Activated CD8-positive, alpha-beta T cell treated with anti-CD3 and anti-CD28 coated beads for 36 hours (primary cell): ENCODE results near the gene DCXR. TPM values are rescaled to one million over a fixed set of nuclear protein-coding genes. Genes with fewer than 3 reads are reported as not detected.

Experiments
- ATAC-seq: fragments of 200-7000 bp; cut with Tn5 transposase; one replicate; pipeline ENCODE4 v1.10.0; 2021; ENCODE audit warnings: mild to moderate bottlenecking, moderate library complexity
- CTCF ChIA-PET: fragments of 350-600 bp; sonication (Branson Sonifier 250); formaldehyde crosslinking; loops from one replicate; lab custom pipeline; 2021; ENCODE audit warnings: antibody characterized with exemption; lab: Charles Lee
- POLR2A ChIA-PET: fragments of 350-600 bp; sonication (Branson Sonifier 250); formaldehyde crosslinking; loops from one replicate; lab custom pipeline; 2021; ENCODE audit warnings: antibody characterized with exemption; lab: Charles Lee
- DNase-seq: peaks from one replicate; pipeline ENCODE4 v3.0.0-alpha.2; 2020
- H3K27ac Mint-ChIP-seq: one replicate; pipeline ENCODE4 v1.8.0; 2021; ENCODE audit warnings: mild to moderate bottlenecking, mixed read lengths
- H3K27me3 Mint-ChIP-seq: one replicate; pipeline ENCODE4 v1.8.0; 2021; ENCODE audit warnings: mixed read lengths
- H3K36me3 Mint-ChIP-seq: one replicate; pipeline ENCODE4 v1.8.0; 2021; ENCODE audit warnings: low read depth, mixed read lengths
- H3K4me1 Mint-ChIP-seq: one replicate; pipeline ENCODE4 v1.8.0; 2021; ENCODE audit warnings: low read depth, mixed read lengths
- H3K4me3 Mint-ChIP-seq: one replicate; pipeline ENCODE4 v1.8.0; 2021; ENCODE audit warnings: mild to moderate bottlenecking, moderate library complexity, mixed read lengths
- H3K9me3 Mint-ChIP-seq: one replicate; pipeline ENCODE4 v1.8.0; 2021; ENCODE audit warnings: mixed read lengths
- intact Hi-C: fragments of 100-400 bp; cut with micrococcal nuclease; formaldehyde crosslinking; loops from one replicate; pipeline ENCODE4 v1.10.0; 2022
- total RNA-seq, 2 experiments: library from RNA; stranded (reverse); gene quantifications; one replicate each; pipeline ENCODE4 v1.2.3, GENCODE V29; 2021
- TF ChIP-seq, protein P1 (sequence below): fragments of 200-600 bp; IDR thresholded peaks from one replicate; pipeline ENCODE4 v1.8.0; 2022; ENCODE audit warnings: antibody characterized with exemption, mild to moderate bottlenecking

Gene DCXR
- total RNA-seq, 2 experiments from 2014 or later = 99.2 to 101 TPM

DNA sequence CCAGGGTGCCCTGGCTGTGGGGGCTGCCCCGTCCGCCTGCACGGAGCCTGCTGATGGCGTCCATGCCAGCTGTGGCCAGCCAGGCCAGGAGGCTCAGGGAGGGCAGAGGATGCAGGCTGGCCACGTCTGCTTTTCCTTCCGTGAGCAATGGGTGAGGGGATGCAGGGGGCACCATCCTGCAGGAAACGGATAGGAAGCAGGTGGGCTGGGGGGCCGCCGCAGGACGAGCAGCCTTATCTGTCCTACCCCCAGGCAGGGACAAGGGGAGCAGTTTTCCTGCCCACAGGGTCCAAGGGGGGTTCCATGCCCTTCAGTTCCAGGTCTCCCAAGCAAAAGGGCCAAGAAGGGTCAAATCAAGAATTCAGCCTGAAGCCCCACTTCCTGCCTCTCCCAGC lies 21.4 kb upstream of the DCXR start:
- CTCF ChIA-PET = interaction anchor here (2.2 kb wide), 1 partner anchor 29 kb away, joined by 5 read pairs; no protein-coding TSS in a partner anchor
- H3K4me1 Mint-ChIP-seq = peaks cover 3% of the 10 kb centered on the region
- DNase-seq = no peak
- POLR2A ChIA-PET = interaction anchor here (0.7 to 1.9 kb wide), 5 partner anchors 10 to 166 kb away, joined by 3 to 4 read pairs (median 3); partner anchors contain the start of gene FASN
- H3K27me3 Mint-ChIP-seq = no peaks in the 10 kb centered on the region
- TF ChIP-seq, protein P1, sequence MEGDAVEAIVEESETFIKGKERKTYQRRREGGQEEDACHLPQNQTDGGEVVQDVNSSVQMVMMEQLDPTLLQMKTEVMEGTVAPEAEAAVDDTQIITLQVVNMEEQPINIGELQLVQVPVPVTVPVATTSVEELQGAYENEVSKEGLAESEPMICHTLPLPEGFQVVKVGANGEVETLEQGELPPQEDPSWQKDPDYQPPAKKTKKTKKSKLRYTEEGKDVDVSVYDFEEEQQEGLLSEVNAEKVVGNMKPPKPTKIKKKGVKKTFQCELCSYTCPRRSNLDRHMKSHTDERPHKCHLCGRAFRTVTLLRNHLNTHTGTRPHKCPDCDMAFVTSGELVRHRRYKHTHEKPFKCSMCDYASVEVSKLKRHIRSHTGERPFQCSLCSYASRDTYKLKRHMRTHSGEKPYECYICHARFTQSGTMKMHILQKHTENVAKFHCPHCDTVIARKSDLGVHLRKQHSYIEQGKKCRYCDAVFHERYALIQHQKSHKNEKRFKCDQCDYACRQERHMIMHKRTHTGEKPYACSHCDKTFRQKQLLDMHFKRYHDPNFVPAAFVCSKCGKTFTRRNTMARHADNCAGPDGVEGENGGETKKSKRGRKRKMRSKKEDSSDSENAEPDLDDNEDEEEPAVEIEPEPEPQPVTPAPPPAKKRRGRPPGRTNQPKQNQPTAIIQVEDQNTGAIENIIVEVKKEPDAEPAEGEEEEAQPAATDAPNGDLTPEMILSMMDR = no peak
- no peaks in the 10 kb centered on the region for H3K9me3 Mint-ChIP-seq
- intact Hi-C loops = no loop called here
- H3K27ac Mint-ChIP-seq = no peak overlapping the region
- no peak for ATAC-seq
- peaks cover 3% of the 10 kb centered on the region for H3K36me3 Mint-ChIP-seq
- H3K4me3 Mint-ChIP-seq = no peak overlapping the region

DNA sequence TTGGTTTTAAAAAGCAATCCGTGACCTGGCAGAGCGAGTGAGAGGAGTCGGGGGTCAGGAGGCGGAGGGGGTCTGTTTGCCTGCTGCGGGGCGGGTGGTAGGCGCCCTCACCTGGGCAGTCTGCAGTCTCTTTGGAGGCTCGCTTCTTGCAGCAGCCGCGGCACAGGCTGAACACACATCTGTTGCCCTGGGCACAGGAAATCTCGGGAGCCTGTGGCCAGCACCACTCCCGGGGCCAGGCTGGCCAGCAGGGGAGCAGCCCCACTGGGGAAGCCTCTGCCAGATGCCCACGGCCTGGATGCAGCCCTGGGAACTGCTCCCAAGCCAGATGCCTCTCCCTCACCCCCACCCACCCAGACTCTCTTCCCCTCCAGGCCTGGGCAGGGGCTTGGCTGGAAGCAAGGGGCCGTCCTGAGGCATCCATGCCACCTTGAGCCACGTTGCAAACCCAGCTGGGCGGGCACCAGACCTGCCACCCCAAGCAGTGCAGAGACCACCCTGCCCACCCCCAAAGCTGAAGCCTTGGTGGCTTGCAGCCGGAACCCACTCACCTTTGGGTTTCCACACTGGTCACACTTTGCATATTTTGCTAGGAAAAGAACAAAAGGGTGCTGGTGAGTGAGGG lies 20.8 kb upstream of the DCXR start:
- no peak overlapping the region for H3K27ac Mint-ChIP-seq
- ATAC-seq = no peak
- intact Hi-C loops = no loop called here
- H3K4me3 Mint-ChIP-seq = no peak overlapping the region
- TF ChIP-seq, protein P1 = no peak
- CTCF ChIA-PET = no interaction called here
- DNase-seq = no peak
- POLR2A ChIA-PET = interaction anchor here (0.7 to 0.9 kb wide), 2 partner anchors 29 to 166 kb away, joined by 3 read pairs; no protein-coding TSS in a partner anchor
- no peaks in the 10 kb centered on the region for H3K9me3 Mint-ChIP-seq
- H3K36me3 Mint-ChIP-seq = peaks cover 3% of the 10 kb centered on the region
- H3K4me1 Mint-ChIP-seq = peaks cover 5% of the 10 kb centered on the region
- H3K27me3 Mint-ChIP-seq = no peaks in the 10 kb centered on the region

DNA sequence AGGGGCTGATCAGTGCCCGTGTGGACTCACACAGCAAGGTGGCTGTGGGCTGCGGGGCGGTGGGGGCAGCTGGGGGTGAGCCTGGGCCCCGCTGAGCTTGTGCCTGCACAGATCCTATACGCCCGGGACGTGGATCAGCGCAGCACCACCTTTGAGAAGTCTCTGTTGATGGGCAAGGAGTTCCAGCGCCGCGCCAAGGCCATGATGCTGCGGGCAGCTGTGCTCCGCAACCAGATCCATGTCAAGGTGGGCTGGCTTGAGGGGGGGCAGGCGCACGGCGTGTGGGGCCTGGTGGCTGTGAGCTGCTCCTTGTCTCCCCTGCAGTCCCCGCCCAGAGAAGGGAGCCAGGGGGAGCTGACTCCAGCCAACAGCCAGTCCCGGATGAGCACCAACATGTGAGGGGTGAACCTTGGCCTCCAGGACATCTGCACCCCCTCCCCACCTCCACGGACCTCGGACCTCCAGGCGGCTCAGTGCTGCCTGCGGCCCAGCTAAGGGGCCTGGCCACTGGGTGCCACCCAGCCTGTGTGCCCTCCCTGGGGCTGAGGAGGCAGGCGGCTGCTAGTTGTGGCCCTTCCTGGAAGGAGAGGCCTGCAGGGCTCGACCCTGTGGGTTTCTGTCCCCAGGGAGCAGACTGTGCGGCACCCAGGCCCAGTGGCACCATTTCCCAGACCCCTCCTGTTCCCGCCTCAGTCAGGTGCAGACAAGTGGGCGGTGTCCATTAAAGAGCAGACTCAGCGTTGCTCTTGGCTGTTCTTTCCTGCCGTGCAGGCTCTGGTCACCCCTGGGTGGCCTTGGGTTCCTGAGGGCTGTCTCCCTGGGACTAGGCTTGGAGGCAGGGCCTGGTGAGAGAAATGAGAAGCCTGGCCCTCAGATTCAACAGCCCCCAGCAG lies 19.5 kb upstream of the DCXR start:
- POLR2A ChIA-PET = interaction anchor here (0.6 to 9.3 kb wide), 5 partner anchors 7 to 39 kb away, joined by 3 to 98 read pairs (median 4); partner anchors contain the start of gene DUS1L

DNA sequence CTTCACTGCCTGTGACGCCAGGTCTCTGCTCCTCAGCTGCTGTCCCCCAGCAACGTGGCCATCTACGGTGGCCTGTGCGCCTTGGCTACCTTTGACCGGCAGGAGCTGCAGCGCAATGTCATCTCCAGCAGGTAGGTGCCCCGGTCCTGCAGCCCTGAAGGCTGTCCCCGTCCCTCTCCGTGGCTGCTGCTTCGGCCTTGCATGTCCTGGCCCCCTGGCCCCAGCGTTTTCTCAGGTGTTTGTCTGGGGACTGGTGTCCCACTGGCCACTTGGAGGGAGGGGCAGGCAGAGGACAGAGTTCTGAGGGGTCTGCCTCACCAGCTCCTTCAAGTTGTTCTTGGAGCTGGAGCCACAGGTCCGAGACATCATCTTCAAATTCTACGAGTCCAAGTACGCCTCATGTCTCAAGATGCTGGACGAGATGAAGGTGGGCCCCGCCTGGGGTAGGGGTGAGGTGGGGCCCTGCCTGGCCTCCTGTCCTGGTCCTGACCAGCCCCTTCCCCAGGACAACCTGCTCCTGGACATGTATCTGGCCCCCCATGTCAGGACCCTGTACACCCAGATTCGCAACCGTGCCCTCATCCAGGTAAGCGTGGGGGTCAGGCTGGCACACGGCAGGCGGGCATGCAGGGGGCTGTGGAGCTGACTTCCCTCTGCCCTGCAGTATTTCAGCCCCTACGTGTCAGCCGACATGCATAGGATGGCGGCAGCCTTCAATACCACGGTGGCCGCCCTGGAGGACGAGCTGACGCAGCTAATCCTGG lies 18.6 kb upstream of the DCXR start:
- DNase-seq = no peak
- CTCF ChIA-PET = interaction anchor here (1.3 kb wide), 1 partner anchor 26 kb away, joined by 4 read pairs; no protein-coding TSS in a partner anchor
- H3K9me3 Mint-ChIP-seq = no peaks in the 10 kb centered on the region
- H3K4me3 Mint-ChIP-seq = no peak overlapping the region
- H3K27ac Mint-ChIP-seq = no peak overlapping the region
- peaks cover 10% of the 10 kb centered on the region for H3K4me1 Mint-ChIP-seq
- intact Hi-C loops = no loop called here
- TF ChIP-seq, protein P1 = no peak
- POLR2A ChIA-PET = interaction anchor here (0.6 to 9.3 kb wide), 7 partner anchors 8 to 42 kb away, joined by 3 to 98 read pairs (median 4); partner anchors contain the start of gene DUS1L
- H3K27me3 Mint-ChIP-seq = no peaks in the 10 kb centered on the region
- ATAC-seq = no peak
- peaks cover 3% of the 10 kb centered on the region for H3K36me3 Mint-ChIP-seq

More for the DNA sequence above, 19.5 kb upstream of the DCXR start:
- Mint-ChIP-seq H3K27ac (no peak overlapping the region), H3K9me3 (no peaks in the 10 kb centered on the region), H3K27me3 (no peaks in the 10 kb centered on the region), H3K36me3 (peaks cover 3% of the 10 kb centered on the region), H3K4me3 (no peak overlapping the region), H3K4me1 (peaks cover 10% of the 10 kb centered on the region)
- no peak for DNase-seq
- intact Hi-C loops = no loop called here
- TF ChIP-seq, protein P1 = no peak
- CTCF ChIA-PET = interaction anchor here (1.3 kb wide), 1 partner anchor 27 kb away, joined by 4 read pairs; no protein-coding TSS in a partner anchor
- ATAC-seq = no peak
